GM12874 (cell line): ENCODE data around the gene CT45A8.
"Not testable (repeated sequence)": the region's sequence is repeated elsewhere in the genome, so short reads cannot be mapped to it uniquely, and the experiment has no call there.

Source experiments
- CTCF ChIP-seq: IDR thresholded peaks from 2 replicates; pipeline ENCODE4 v1.5.1; 2011; ENCODE audit warnings: low read depth, mild to moderate bottlenecking, control low read depth, low read length, moderate library complexity; ENCODE audit not compliant: insufficient read depth

The CT45A8 gene

GRCh38 chrX:135819912-135820311 lies 34.4 kb downstream of the CT45A8 start, which contains the start of gene CT45A2:
Gene CT45A2 (minus strand): TSS chrX:135820012. CDS start chrX:135816265, 3,747 bp downstream.
- TF ChIP-seq CTCF = not testable (repeated sequence)

DNA sequence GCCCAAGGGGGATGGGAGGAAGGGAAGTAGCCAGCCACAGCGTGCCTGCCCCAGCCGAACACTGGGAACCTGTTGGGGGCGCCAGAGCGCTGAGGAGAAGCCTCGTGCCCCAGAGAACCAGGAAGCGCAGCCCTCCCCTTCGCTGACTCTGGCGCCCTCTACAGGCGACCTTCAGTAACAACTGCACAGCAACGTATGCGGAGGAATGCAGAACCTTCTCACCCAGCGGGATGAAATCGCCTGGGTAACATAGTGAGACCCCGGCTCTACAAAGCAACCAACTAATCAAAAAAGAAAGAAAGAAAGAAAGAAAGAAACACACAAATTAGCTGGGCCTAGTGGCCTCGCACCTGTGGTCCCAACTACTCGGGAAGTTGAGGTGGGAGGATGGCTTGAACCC lies 51.7 kb downstream of the CT45A8 start, which contains the start of gene CT45A6:
Gene CT45A6 (minus strand): TSS at position 101 of the 400 bp plus-strand sequence. CDS start 3,794 bp downstream, outside the sequence.
- not testable (repeated sequence) for TF ChIP-seq CTCF
